ENCODE results near the gene ROBO3.

Gene ROBO3

DNA sequence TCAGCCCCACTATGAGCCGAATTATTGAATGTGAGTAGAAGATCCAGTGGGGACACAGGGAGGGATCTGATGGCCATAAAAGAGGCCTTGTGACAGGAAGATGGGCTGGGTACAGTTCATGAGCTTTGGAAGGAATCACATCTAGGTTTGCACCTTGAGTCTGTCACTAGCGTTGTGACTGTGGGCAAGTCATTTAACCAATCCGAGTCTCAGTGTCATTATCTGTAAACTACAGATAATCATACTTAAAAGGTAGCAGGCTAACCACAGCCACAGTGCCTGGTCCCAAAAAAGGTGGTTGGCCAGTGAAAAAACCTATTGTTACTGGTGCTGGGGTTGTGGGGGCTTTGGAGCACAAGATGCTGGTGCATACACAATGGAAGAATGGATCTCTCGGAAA is 57.6 kb downstream of the ROBO3 start:
- DNase-seq = no peak

DNA sequence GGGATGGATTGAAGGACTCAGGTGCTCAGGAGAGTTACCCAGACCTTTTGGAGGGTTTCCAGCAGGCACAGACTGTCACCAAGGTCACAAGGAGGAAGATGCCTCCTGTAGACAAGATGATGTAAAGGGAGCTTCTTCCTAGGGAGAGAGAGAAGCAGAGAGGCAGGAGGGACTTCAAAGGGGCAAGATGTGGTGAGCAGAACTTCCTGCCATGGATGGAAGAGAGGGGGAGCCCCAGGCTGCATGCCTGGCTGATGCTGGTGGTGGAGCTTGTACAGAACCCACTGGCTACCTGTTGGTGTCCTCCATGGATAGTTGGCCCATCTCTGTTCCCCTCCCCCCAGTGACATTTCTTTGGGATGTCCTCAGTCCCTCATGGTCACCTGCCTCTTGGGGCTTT is 58.1 kb downstream of the ROBO3 start:
- no peak for DNase-seq

DNA sequence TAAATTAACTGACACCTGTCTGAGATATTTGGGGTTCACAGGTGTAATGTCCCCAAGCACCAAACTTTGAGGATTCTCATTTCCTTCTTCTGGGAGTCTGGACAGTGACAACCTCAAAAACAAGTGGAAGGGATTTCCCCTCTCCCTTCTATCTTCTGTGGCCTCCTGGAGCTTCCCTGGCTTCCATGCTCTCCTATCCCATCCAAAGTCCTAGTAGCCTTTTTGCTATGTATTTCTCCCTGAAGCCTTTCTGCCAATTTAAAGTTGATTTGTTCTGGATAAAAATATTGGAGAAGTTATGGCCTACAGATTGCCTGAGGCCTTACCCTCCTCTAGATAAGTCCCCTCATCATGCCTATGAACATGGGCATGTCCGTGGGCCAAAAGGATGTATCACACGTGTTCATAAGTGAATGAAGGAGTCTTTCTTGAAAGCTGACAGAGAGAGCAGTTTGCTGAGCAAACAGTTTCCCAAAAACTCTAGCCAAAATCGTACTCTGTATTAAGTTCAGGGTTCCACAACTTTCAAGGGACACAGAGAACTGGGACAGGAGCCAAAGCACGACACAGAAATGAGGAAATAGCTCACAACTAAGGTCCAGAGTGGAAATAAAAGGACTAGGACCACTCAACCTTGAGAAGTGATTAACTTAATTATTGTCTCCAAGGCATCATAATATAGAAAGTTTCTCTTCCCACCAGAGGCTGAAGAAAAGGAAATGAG is 63.9 kb downstream of the ROBO3 start:
- no peak for DNase-seq

DNA sequence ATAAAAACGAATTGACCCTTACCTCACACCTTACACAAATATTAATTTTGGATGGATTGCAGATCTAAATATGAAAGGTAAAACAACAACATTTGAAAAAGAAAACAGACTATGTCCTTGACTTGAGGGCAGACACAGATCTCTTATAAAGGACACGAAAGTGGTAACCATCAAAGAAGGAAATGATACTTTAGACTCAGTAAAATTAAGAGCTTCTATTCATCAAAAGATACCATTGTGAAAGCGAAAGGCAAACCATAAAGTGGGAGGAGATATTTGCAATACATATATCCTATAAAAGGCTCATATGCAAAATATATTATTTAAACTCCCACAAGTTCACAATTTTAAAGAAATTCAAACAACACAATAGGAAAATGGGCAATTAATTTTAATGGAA is 65.6 kb downstream of the ROBO3 start:
- no peak for DNase-seq
